CD4-positive, alpha-beta T cell (primary cell): ENCODE results near the gene WDR74. TPM values are rescaled to one million over a fixed set of nuclear protein-coding genes. Genes with fewer than 3 reads are reported as not detected.
"Not testable (repeated sequence)": the region's sequence is repeated elsewhere in the genome, so short reads cannot be mapped to it uniquely, and the experiment has no call there.

Source experiments
- ATAC-seq: fragments of 200-7000 bp; cut with Tn5 transposase; one replicate; pipeline ENCODE4 v1.10.0; 2022; ENCODE audit warnings: mild to moderate bottlenecking; ENCODE audit not compliant: poor library complexity
- CTCF ChIA-PET: fragments of 350-600 bp; sonication (Branson Sonifier 250); formaldehyde crosslinking; loops from one replicate; lab custom pipeline; 2021; ENCODE audit warnings: antibody characterized with exemption, inconsistent platforms; lab: Charles Lee
- POLR2A ChIA-PET: fragments of 350-600 bp; sonication (Branson Sonifier 250); formaldehyde crosslinking; loops from one replicate; lab custom pipeline; 2021; ENCODE audit warnings: antibody characterized with exemption, inconsistent platforms; lab: Charles Lee
- DNase-seq, 14 experiments: peaks; one replicate each; pipeline ENCODE4 v3.0.0-alpha.2; 2013 to 2020; ENCODE audit warnings: mixed read lengths in 2 of 14
- H3K27ac ChIP-seq, 2 donors: one replicate each; pipeline versions ENCODE4 v1.5.1 to v1.7.0; 2013; ENCODE audit warnings: low read length in 2 of 2, low read depth in 1 of 2, mild to moderate bottlenecking in 1 of 2
- H3K27me3 ChIP-seq, 2 experiments: 1 replicate in 1 of 2; 2 replicates in 1 of 2; pipeline versions ENCODE4 v1.6.1 to v1.7.0; 2013; ENCODE audit warnings: low read length in 2 of 2, control low read depth in 1 of 2, mild to moderate bottlenecking in 1 of 2, moderate library complexity in 1 of 2; ENCODE audit not compliant: insufficient read depth in 2 of 2, control insufficient read depth in 1 of 2
- H3K36me3 ChIP-seq: one replicate; pipeline ENCODE4 v1.6.1; 2013; ENCODE audit warnings: low read length, control low read depth; ENCODE audit not compliant: insufficient read depth
- H3K4me1 ChIP-seq: one replicate; pipeline ENCODE4 v1.6.1; 2013; ENCODE audit warnings: low read length, control low read depth; ENCODE audit not compliant: insufficient read depth
- H3K4me3 ChIP-seq: one replicate; pipeline ENCODE4 v1.5.1; 2013; ENCODE audit warnings: mild to moderate bottlenecking, low read length, moderate library complexity
- H3K9me3 ChIP-seq, 2 experiments: 1 replicate in 1 of 2; 2 replicates in 1 of 2; pipeline versions ENCODE4 v1.6.1 to v1.7.0; 2013; ENCODE audit warnings: low read length in 2 of 2, mild to moderate bottlenecking in 2 of 2, control low read depth in 1 of 2, moderate library complexity in 1 of 2; ENCODE audit not compliant: control insufficient read depth in 1 of 2, insufficient read depth in 1 of 2
- H3K27ac Mint-ChIP-seq: one replicate; pipeline ENCODE4 v1.8.0; 2020; ENCODE audit warnings: mixed read lengths
- H3K27me3 Mint-ChIP-seq: one replicate; pipeline ENCODE4 v1.8.0; 2021; ENCODE audit warnings: mixed read lengths
- H3K36me3 Mint-ChIP-seq: one replicate; pipeline ENCODE4 v1.8.0; 2021; ENCODE audit warnings: low read depth, mixed read lengths
- H3K4me1 Mint-ChIP-seq: one replicate; pipeline ENCODE4 v1.8.0; 2021; ENCODE audit warnings: low read depth, mixed read lengths
- H3K4me3 Mint-ChIP-seq: one replicate; pipeline ENCODE4 v1.8.0; 2020; ENCODE audit warnings: mild to moderate bottlenecking, mixed read lengths
- H3K9me3 Mint-ChIP-seq: one replicate; pipeline ENCODE4 v1.8.0; 2020; ENCODE audit warnings: mixed read lengths
- CTCF ChIP-seq: fragments of 200-600 bp; IDR thresholded peaks from one replicate; pipeline ENCODE4 v1.8.0; 2022; ENCODE audit warnings: antibody characterized with exemption, mild to moderate bottlenecking
- intact Hi-C, 2 experiments: fragments of 100-400 bp; cut with DNase I in 1 of 2; cut with micrococcal nuclease in 1 of 2; formaldehyde crosslinking; loops; one replicate each; pipeline versions ENCODE4 v1.15.1 to v1.9.0; 2023 to 2025; cut with DNase I, micrococcal nuclease
- total RNA-seq, 174 experiments: library from RNA in 2 of 174; stranded (reverse) in 2 of 174; gene quantifications; one replicate each; pipeline ENCODE4 v1.2.3 and lab custom pipeline; 2021 to 2026

WDR74 gene
- total RNA-seq, 2 experiments from 2014 or later = 289 to 297 TPM

GRCh38 chr11:62830904-62831519 is 8.4 kb downstream of the WDR74 start:
- ChIA-PET POLR2A (interaction anchor here (0.7 to 4.4 kb wide), 23 partner anchors 9 to 863 kb away, joined by 3 to 143 read pairs (median 7); partner anchors contain the start of genes HNRNPUL2, INTS5, NXF1 and POLR2G), CTCF (interaction anchor here (1.1 to 4.6 kb wide), 5 partner anchors 10 to 50 kb away, joined by 4 to 41 read pairs (median 14); partner anchors contain the start of genes SLC3A2 and TMEM179B)
- Mint-ChIP-seq H3K36me3 (peaks cover 68% of the 10 kb centered on the region), H3K4me1 (peaks cover 40% of the 10 kb centered on the region), H3K27me3 (no peaks in the 10 kb centered on the region), H3K9me3 (no peaks in the 10 kb centered on the region), H3K27ac (peak overlapping the region; percentile 95), H3K4me3 (peak overlapping the region; percentile 92)
- Histone ChIP-seq H3K4me1 (peaks cover 44% of the 10 kb centered on the region), H3K27ac (peak overlapping the region; percentile 95 to 97), H3K27me3 (no peaks in the 10 kb centered on the region), H3K36me3 (peaks cover 48% of the 10 kb centered on the region), H3K4me3 (peak overlapping the region; percentile 86), H3K9me3 (no peaks in the 10 kb centered on the region)
- no peak for TF ChIP-seq CTCF
- intact Hi-C loops = loop anchor here (1.0 to 2.0 kb wide), 3 partner anchors 8 to 44 kb away; partner anchors contain the start of genes TMEM179B (in 1 of the 2) and WDR74 (in 1 of the 2)
- DNase-seq (peak in 1 of 14 experiments; percentile 44), ATAC-seq (no peak)

- H3K27me3 Mint-ChIP-seq, H3K27ac Mint-ChIP-seq, H3K27me3 ChIP-seq, H3K9me3 ChIP-seq, H3K4me3 ChIP-seq, H3K4me3 Mint-ChIP-seq, H3K27ac ChIP-seq, intact Hi-C loops, ATAC-seq, DNase-seq, H3K9me3 Mint-ChIP-seq: not testable (repeated sequence)
- ChIA-PET POLR2A (interaction anchor here (0.8 to 4.4 kb wide), 7 partner anchors 12 to 119 kb away, joined by 3 to 39 read pairs (median 5); partner anchors contain the start of genes NXF1, WDR74 and ZBTB3), CTCF (interaction anchor here (0.8 to 3.4 kb wide), 2 partner anchors 16 to 41 kb away, joined by 4 to 20 read pairs; partner anchors contain the start of gene TMEM179B)
- Mint-ChIP-seq H3K36me3 (peaks cover 73% of the 10 kb centered on the region), H3K4me1 (peaks cover 34% of the 10 kb centered on the region)
- H3K36me3 ChIP-seq = peaks cover 50% of the 10 kb centered on the region
- peaks cover 46% of the 10 kb centered on the region for H3K4me1 ChIP-seq
These were observed 11.3 kb downstream of the WDR74 start for GRCh38 chr11:62828130-62828529.

GRCh38 chr11:62823677-62824076 is 15.7 kb downstream of the WDR74 start:
- H3K27ac ChIP-seq = no peak overlapping the region
- no peak overlapping the region for H3K4me3 ChIP-seq
- no peak for DNase-seq
- Mint-ChIP-seq H3K4me3 (no peak overlapping the region), H3K27me3 (no peaks in the 10 kb centered on the region), H3K4me1 (peaks cover 11% of the 10 kb centered on the region), H3K27ac (no peak overlapping the region), H3K36me3 (peaks cover 80% of the 10 kb centered on the region), H3K9me3 (no peaks in the 10 kb centered on the region)
- ChIA-PET POLR2A (interaction anchor here (1.1 to 1.5 kb wide), 4 partner anchors 18 to 232 kb away, joined by 3 to 8 read pairs (median 6); partner anchors contain the start of genes NXF1 and TUT1), CTCF (interaction anchor here (0.6 kb wide), 1 partner anchor 1451 kb away, joined by 3 read pairs; no protein-coding TSS in a partner anchor)
- peaks cover 84% of the 10 kb centered on the region for H3K36me3 ChIP-seq
- intact Hi-C loops = no loop called here
- TF ChIP-seq CTCF = no peak
- H3K27me3 ChIP-seq = no peaks in the 10 kb centered on the region
- H3K4me1 ChIP-seq = peaks cover 14% of the 10 kb centered on the region
- ATAC-seq = no peak
- H3K9me3 ChIP-seq = no peaks in the 10 kb centered on the region
